Endodermal cell (in vitro differentiated cells): ENCODE data around the gene FAR1. TPM values are rescaled to one million over a fixed set of nuclear protein-coding genes. Genes with fewer than 3 reads are reported as not detected.

ENCODE experiments used
- DNase-seq: peaks from one replicate; pipeline ENCODE4 v3.0.0-alpha.2; 2017
- H3K27ac ChIP-seq: 2 replicates; pipeline ENCODE4 v1.5.1; 2013; ENCODE audit warnings: mild to moderate bottlenecking, low read depth, low read length, moderate library complexity
- H3K27me3 ChIP-seq: 2 replicates; pipeline ENCODE4 v1.6.1; 2013; ENCODE audit warnings: mild to moderate bottlenecking, low read length, moderate library complexity; ENCODE audit not compliant: insufficient read depth, control insufficient read depth, poor library complexity, severe bottlenecking
- H3K36me3 ChIP-seq: 2 replicates; pipeline ENCODE4 v1.7.0; 2013; ENCODE audit warnings: mild to moderate bottlenecking, low read length, moderate library complexity; ENCODE audit not compliant: control insufficient read depth, insufficient read depth
- H3K4me1 ChIP-seq: one replicate; pipeline ENCODE4 v1.7.0; 2013; ENCODE audit warnings: low read length; ENCODE audit not compliant: control insufficient read depth, insufficient read depth
- H3K4me3 ChIP-seq: 2 replicates; pipeline ENCODE4 v1.5.1; 2013; ENCODE audit warnings: mild to moderate bottlenecking, low read length, moderate library complexity
- H3K9ac ChIP-seq: 2 replicates; pipeline ENCODE4 v1.6.1; 2013; ENCODE audit warnings: mild to moderate bottlenecking, low read length, moderate library complexity; ENCODE audit not compliant: poor library complexity, severe bottlenecking; ENCODE audit errors: extremely low read depth
- H3K9me3 ChIP-seq: 2 replicates; pipeline ENCODE4 v1.6.1; 2013; ENCODE audit warnings: mild to moderate bottlenecking, low read length, moderate library complexity; ENCODE audit not compliant: control insufficient read depth
- H3K27ac Mint-ChIP-seq: 2 replicates; pipeline ENCODE4 v1.8.0; 2020; ENCODE audit warnings: mixed read lengths
- H3K27me3 Mint-ChIP-seq: 2 replicates; pipeline ENCODE4 v1.8.0; 2021; ENCODE audit warnings: mild to moderate bottlenecking, mixed read lengths; ENCODE audit not compliant: insufficient read depth
- H3K36me3 Mint-ChIP-seq: 2 replicates; pipeline ENCODE4 v1.8.0; 2020; ENCODE audit warnings: low read depth, mixed read lengths
- H3K4me1 Mint-ChIP-seq: 2 replicates; pipeline ENCODE4 v1.8.0; 2020; ENCODE audit warnings: mixed read lengths
- H3K4me3 Mint-ChIP-seq: 2 replicates; pipeline ENCODE4 v1.8.0; 2020; ENCODE audit warnings: mild to moderate bottlenecking, moderate library complexity, mixed read lengths
- H3K9me3 Mint-ChIP-seq: 2 replicates; pipeline ENCODE4 v1.8.0; 2020; ENCODE audit warnings: mild to moderate bottlenecking, mixed read lengths
- CTCF ChIP-seq: fragments of 200-600 bp; sonication (generic); conservative IDR thresholded peaks from 2 replicates; pipeline ENCODE4 v1.5.0; 2021; ENCODE audit warnings: antibody characterized with exemption, mild to moderate bottlenecking
- WGBS, 2 experiments: methylation state at CpG; one replicate each; pipeline versions ENCODE4 v1.1.5 to v1.1.7; 2013; ENCODE audit warnings: missing lambda C conversion rate in 2 of 2, mixed read lengths in 1 of 2; ENCODE audit not compliant: insufficient coverage in 1 of 2, insufficient read length in 1 of 2; 5-methylcytosine and 5-hydroxymethylcytosine counted together
- total RNA-seq, 2 donors: library from RNA; stranded (reverse); fragmentation: NEBNext Ultra II Directional in 1 of 2; extraction: Animal tissue kit (Norgen Biotek cat#: 25700) in 1 of 2; gene quantifications; 2 replicates in 1 of 2; 3 replicates in 1 of 2; pipeline ENCODE4 v1.2.1, GENCODE V29; 2021

The FAR1 gene
- total RNA-seq, 2 donors from 2014 or later, result 98.3 to 98.8 TPM

GRCh38 chr11:13699870-13700269, 31.4 kb downstream of the FAR1 start:
- Mint-ChIP-seq H3K4me1 (peaks cover 23% of the 10 kb centered on the region), H3K27ac (no peak overlapping the region), H3K4me3 (no peak overlapping the region), H3K36me3 (peaks cover 57% of the 10 kb centered on the region), H3K27me3 (no peaks in the 10 kb centered on the region), H3K9me3 (no peaks in the 10 kb centered on the region)
- Histone ChIP-seq H3K27me3 (no peaks in the 10 kb centered on the region), H3K9me3 (no peaks in the 10 kb centered on the region), H3K4me1 (peaks cover 9% of the 10 kb centered on the region), H3K9ac (no peak overlapping the region), H3K36me3 (peaks cover 60% of the 10 kb centered on the region), H3K27ac (no peak overlapping the region), H3K4me3 (no peak overlapping the region)
- DNase-seq, result no peak
- WGBS, 2 experiments, result 100% methylated on average over 1 of the region's 1 CpG; no CpG with 5 or more reads in 1 of the 2 experiments
- TF ChIP-seq CTCF, result no peak

- Histone ChIP-seq H3K4me3 (no peak overlapping the region), H3K4me1 (peaks cover 9% of the 10 kb centered on the region), H3K9me3 (no peaks in the 10 kb centered on the region), H3K36me3 (peaks cover 55% of the 10 kb centered on the region), H3K27me3 (no peaks in the 10 kb centered on the region), H3K9ac (no peak overlapping the region), H3K27ac (no peak overlapping the region)
- Mint-ChIP-seq H3K27ac (no peak overlapping the region), H3K9me3 (no peaks in the 10 kb centered on the region), H3K36me3 (peaks cover 47% of the 10 kb centered on the region), H3K4me3 (no peak overlapping the region), H3K4me1 (peaks cover 32% of the 10 kb centered on the region), H3K27me3 (no peaks in the 10 kb centered on the region)
- TF ChIP-seq CTCF, result peak; percentile 51
- DNase-seq, result no peak
- WGBS, 2 experiments, result 100% methylated on average over 1 of the region's 2 CpGs; no CpG with 5 or more reads in 1 of the 2 experiments
These were observed 33.0 kb downstream of the FAR1 start for GRCh38 chr11:13701506-13701905.

GRCh38 chr11:13702071-13702470, 33.6 kb downstream of the FAR1 start:
- TF ChIP-seq CTCF, result no peak
- no peaks in the 10 kb centered on the region for H3K9me3 Mint-ChIP-seq
- no peak overlapping the region for H3K4me3 ChIP-seq

More at GRCh38 chr11:13702071-13702470, 33.6 kb downstream of the FAR1 start:
- no peak for DNase-seq
- H3K27me3 ChIP-seq, result no peaks in the 10 kb centered on the region
- no peak overlapping the region for H3K27ac ChIP-seq
- peaks cover 55% of the 10 kb centered on the region for H3K36me3 ChIP-seq
- peaks cover 9% of the 10 kb centered on the region for H3K4me1 ChIP-seq
- no peak overlapping the region for H3K4me3 Mint-ChIP-seq
- H3K4me1 Mint-ChIP-seq, result peaks cover 32% of the 10 kb centered on the region
- no peaks in the 10 kb centered on the region for H3K9me3 ChIP-seq
- H3K9ac ChIP-seq, result no peak overlapping the region
- no peak overlapping the region for H3K27ac Mint-ChIP-seq
- H3K27me3 Mint-ChIP-seq, result no peaks in the 10 kb centered on the region
- H3K36me3 Mint-ChIP-seq, result peaks cover 44% of the 10 kb centered on the region
